CD4-positive, CD25-positive, alpha-beta regulatory T cell (primary cell): Measurements from ENCODE around the gene THAP11. TPM values are rescaled to one million over a fixed set of nuclear protein-coding genes. Genes with fewer than 3 reads are reported as not detected.

Source experiments
- ATAC-seq, 2 donors: fragments of 150-1000 bp; cut with Tn5 transposase; one replicate each; pipeline ENCODE4 v1.10.0; 2021; ENCODE audit warnings: low read depth in 2 of 2, moderate number of reproducible peaks in 2 of 2, moderate library complexity in 1 of 2
- DNase-seq, 3 donors: peaks; one replicate each; pipeline versions ENCODE4 v3.0.0 to v3.0.0-alpha.2; 2012 to 2022; ENCODE audit warnings: mixed read lengths in 1 of 3
- H3K27ac ChIP-seq: one replicate; pipeline ENCODE4 v1.7.0; 2013; ENCODE audit warnings: mild to moderate bottlenecking, low read length; ENCODE audit not compliant: insufficient read depth, poor library complexity, severe bottlenecking
- H3K27me3 ChIP-seq: one replicate; pipeline ENCODE4 v1.7.0; 2013; ENCODE audit warnings: low read length; ENCODE audit not compliant: control insufficient read depth, insufficient read depth
- H3K36me3 ChIP-seq: one replicate; pipeline ENCODE4 v1.7.0; 2013; ENCODE audit warnings: mild to moderate bottlenecking, low read length, moderate library complexity; ENCODE audit not compliant: control insufficient read depth, insufficient read depth
- H3K4me1 ChIP-seq: 2 replicates; pipeline ENCODE4 v1.7.0; 2013; ENCODE audit warnings: mild to moderate bottlenecking, low read length; ENCODE audit not compliant: insufficient read depth, control insufficient read depth, poor library complexity, severe bottlenecking
- H3K4me3 ChIP-seq: one replicate; pipeline ENCODE4 v1.7.0; 2013; ENCODE audit warnings: low read depth, mild to moderate bottlenecking, low read length, moderate library complexity
- H3K9me3 ChIP-seq, 2 experiments: 1 replicate in 1 of 2; 2 replicates in 1 of 2; pipeline ENCODE4 v1.7.0; 2013; ENCODE audit warnings: low read length in 2 of 2, mild to moderate bottlenecking in 1 of 2, moderate library complexity in 1 of 2; ENCODE audit not compliant: control insufficient read depth in 2 of 2
- H3K27ac Mint-ChIP-seq, 3 donors: one replicate each; pipeline ENCODE4 v1.8.0; 2020 to 2022; ENCODE audit warnings: mild to moderate bottlenecking in 3 of 3, mixed read lengths in 3 of 3, moderate library complexity in 2 of 3
- H3K27me3 Mint-ChIP-seq: one replicate; pipeline ENCODE4 v1.8.0; 2022; ENCODE audit warnings: mild to moderate bottlenecking, mixed read lengths
- H3K36me3 Mint-ChIP-seq: one replicate; pipeline ENCODE4 v1.8.0; 2020; ENCODE audit warnings: mixed read lengths
- H3K4me1 Mint-ChIP-seq, 4 donors: one replicate each; pipeline ENCODE4 v1.8.0; 2020 to 2022; ENCODE audit warnings: mixed read lengths in 4 of 4, mild to moderate bottlenecking in 1 of 4
- H3K4me3 Mint-ChIP-seq, 4 donors: one replicate each; pipeline ENCODE4 v1.8.0; 2020 to 2022; ENCODE audit warnings: mild to moderate bottlenecking in 4 of 4, mixed read lengths in 4 of 4, moderate library complexity in 3 of 4
- H3K9me3 Mint-ChIP-seq, 7 donors: one replicate each; pipeline ENCODE4 v1.8.0; 2020 to 2022; ENCODE audit warnings: mixed read lengths in 7 of 7, mild to moderate bottlenecking in 3 of 7, moderate library complexity in 2 of 7
- polyA plus RNA-seq, 4 donors: library from polyadenylated mRNA; unstranded; fragments of 300-500 nt; fragmentation: Illumina TruSeq; gene quantifications; one replicate each; pipeline ENCODE4 v1.2.3, GENCODE V29; 2021
- total RNA-seq: library from RNA; stranded (reverse); gene quantifications from one replicate; pipeline ENCODE4 v1.2.3, GENCODE V29; 2022

The THAP11 gene
- total and polyA plus RNA-seq, 5 donors from 2014 or later: 32.2 to 166 (median 140) TPM

GRCh38 chr16:67883146-67883871 lies 41.2 kb downstream of the THAP11 start:
- Histone ChIP-seq H3K4me3 (no peak overlapping the region), H3K27me3 (no peaks in the 10 kb centered on the region), H3K27ac (no peak overlapping the region), H3K36me3 (peaks cover 59% of the 10 kb centered on the region), H3K9me3 (no peaks in the 10 kb centered on the region), H3K4me1 (no peaks in the 10 kb centered on the region)
- H3K9me3 Mint-ChIP-seq: no peaks in the 10 kb centered on the region
- no peak overlapping the region for H3K4me3 Mint-ChIP-seq
- H3K4me1 Mint-ChIP-seq: no peaks in the 10 kb centered on the region
- H3K27me3 Mint-ChIP-seq: no peaks in the 10 kb centered on the region
- DNase-seq: no peak
- H3K36me3 Mint-ChIP-seq: peaks cover 23% of the 10 kb centered on the region
- ATAC-seq: no peak
- H3K27ac Mint-ChIP-seq: peak overlapping the region in 2 of 3 donors; percentile 62 to 86

DNA sequence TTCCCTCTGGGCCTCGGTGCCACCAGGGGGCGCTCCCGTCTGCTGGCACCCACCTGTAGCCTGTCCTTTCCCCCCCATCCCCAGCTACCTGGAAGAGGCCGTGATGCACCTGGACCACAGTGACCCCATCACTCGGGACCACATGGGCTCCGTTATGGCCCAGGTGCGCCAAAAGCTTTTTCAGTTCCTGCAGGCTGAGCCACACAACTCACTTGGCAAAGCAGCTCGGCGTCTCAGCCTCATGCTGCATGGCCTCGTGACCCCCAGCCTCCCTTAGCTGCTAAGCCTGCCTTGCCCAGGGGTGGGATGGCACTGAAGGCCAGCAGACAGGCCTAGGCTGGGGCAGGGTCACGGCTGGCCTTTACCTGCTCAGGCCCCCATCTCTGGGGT lies 41.7 kb downstream of the THAP11 start:
- ATAC-seq (peak; percentile 76), DNase-seq (peak; percentile 59 to 71 (median 64))
- Histone ChIP-seq H3K4me3 (no peak overlapping the region), H3K27me3 (no peaks in the 10 kb centered on the region), H3K9me3 (no peaks in the 10 kb centered on the region), H3K27ac (no peak overlapping the region), H3K4me1 (no peaks in the 10 kb centered on the region), H3K36me3 (peaks cover 54% of the 10 kb centered on the region)
- peaks cover 19% of the 10 kb centered on the region for H3K36me3 Mint-ChIP-seq
- H3K4me1 Mint-ChIP-seq: no peaks in the 10 kb centered on the region
- no peaks in the 10 kb centered on the region for H3K9me3 Mint-ChIP-seq
- H3K27ac Mint-ChIP-seq: no peak overlapping the region
- no peak overlapping the region for H3K4me3 Mint-ChIP-seq
- H3K27me3 Mint-ChIP-seq: no peaks in the 10 kb centered on the region

DNA sequence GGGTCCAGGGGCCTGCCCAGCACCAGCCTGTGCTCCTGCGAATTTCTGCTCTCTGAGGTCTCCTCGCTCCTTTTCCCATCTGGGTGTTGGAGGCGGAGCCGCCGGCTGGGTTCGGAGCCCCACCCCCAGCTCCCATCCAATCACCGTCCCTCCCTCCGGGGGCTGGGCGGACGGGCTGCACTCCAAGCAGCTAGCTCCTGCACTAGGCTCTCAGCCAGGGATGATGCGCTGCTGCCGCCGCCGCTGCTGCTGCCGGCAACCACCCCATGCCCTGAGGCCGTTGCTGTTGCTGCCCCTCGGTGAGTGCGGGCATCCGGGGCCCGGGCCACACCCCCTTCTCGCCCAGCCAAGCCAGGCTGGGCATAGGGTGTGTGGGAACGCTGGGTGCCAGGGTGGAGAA lies 42.6 kb downstream of the THAP11 start, which contains the start of gene NRN1L:
Gene NRN1L, plus strand, starts transcription at position 202 of the 400 bp plus-strand sequence. Its CDS starts 19 bp downstream, at position 221.
- H3K36me3 Mint-ChIP-seq: peaks cover 19% of the 10 kb centered on the region
- ATAC-seq (no peak), DNase-seq (no peak)
- Histone ChIP-seq H3K4me3 (no peak within 1 kb of the TSS), H3K9me3 (no peaks in the 10 kb centered on the region), H3K27me3 (no peaks in the 10 kb centered on the region), H3K27ac (no peak within 1 kb of the TSS), H3K36me3 (peaks cover 45% of the 10 kb centered on the region), H3K4me1 (no peaks in the 10 kb centered on the region)
- H3K4me3 Mint-ChIP-seq: no peak within 1 kb of the TSS
- no peaks in the 10 kb centered on the region for H3K9me3 Mint-ChIP-seq
- H3K27me3 Mint-ChIP-seq: no peaks in the 10 kb centered on the region
- H3K27ac Mint-ChIP-seq: no peak within 1 kb of the TSS
- H3K4me1 Mint-ChIP-seq: no peaks in the 10 kb centered on the region

- no peak overlapping the region for H3K27ac Mint-ChIP-seq
- H3K9me3 ChIP-seq: no peaks in the 10 kb centered on the region
- H3K4me3 Mint-ChIP-seq: no peak overlapping the region
- H3K27me3 Mint-ChIP-seq: no peaks in the 10 kb centered on the region
- DNase-seq (no peak), ATAC-seq (no peak)
- H3K27ac ChIP-seq: no peak overlapping the region
- H3K36me3 ChIP-seq: peaks cover 37% of the 10 kb centered on the region
- H3K36me3 Mint-ChIP-seq: peaks cover 19% of the 10 kb centered on the region
- H3K4me1 Mint-ChIP-seq: no peaks in the 10 kb centered on the region
- no peak overlapping the region for H3K4me3 ChIP-seq
- no peaks in the 10 kb centered on the region for H3K27me3 ChIP-seq
- H3K9me3 Mint-ChIP-seq: no peaks in the 10 kb centered on the region
- H3K4me1 ChIP-seq: no peaks in the 10 kb centered on the region
Observed at GRCh38 chr16:67885545-67885944, 43.4 kb downstream of the THAP11 start.

DNA sequence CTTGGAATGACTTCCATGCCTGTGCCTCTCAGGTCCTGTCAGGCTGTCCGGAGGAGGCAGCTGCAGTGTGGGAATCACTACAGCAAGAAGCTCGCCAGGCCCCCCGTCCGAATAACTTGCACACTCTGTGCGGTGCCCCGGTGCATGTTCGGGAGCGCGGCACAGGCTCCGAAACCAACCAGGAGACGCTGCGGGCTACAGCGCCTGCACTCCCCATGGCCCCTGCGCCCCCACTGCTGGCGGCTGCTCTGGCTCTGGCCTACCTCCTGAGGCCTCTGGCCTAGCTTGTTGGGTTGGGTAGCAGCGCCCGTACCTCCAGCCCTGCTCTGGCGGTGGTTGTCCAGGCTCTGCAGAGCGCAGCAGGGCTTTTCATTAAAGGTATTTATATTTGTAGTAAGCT lies 43.9 kb downstream of the THAP11 start:
- H3K4me3 Mint-ChIP-seq: no peak overlapping the region
- ATAC-seq (no peak), DNase-seq (no peak)
- H3K27me3 Mint-ChIP-seq: no peaks in the 10 kb centered on the region
- peaks cover 32% of the 10 kb centered on the region for H3K36me3 ChIP-seq
- peaks cover 19% of the 10 kb centered on the region for H3K36me3 Mint-ChIP-seq
- no peaks in the 10 kb centered on the region for H3K9me3 ChIP-seq
- H3K27ac Mint-ChIP-seq: no peak overlapping the region
- H3K27me3 ChIP-seq: no peaks in the 10 kb centered on the region
- no peaks in the 10 kb centered on the region for H3K4me1 ChIP-seq
- no peaks in the 10 kb centered on the region for H3K9me3 Mint-ChIP-seq
- H3K4me1 Mint-ChIP-seq: no peaks in the 10 kb centered on the region
- no peak overlapping the region for H3K27ac ChIP-seq
- H3K4me3 ChIP-seq: no peak overlapping the region

DNA sequence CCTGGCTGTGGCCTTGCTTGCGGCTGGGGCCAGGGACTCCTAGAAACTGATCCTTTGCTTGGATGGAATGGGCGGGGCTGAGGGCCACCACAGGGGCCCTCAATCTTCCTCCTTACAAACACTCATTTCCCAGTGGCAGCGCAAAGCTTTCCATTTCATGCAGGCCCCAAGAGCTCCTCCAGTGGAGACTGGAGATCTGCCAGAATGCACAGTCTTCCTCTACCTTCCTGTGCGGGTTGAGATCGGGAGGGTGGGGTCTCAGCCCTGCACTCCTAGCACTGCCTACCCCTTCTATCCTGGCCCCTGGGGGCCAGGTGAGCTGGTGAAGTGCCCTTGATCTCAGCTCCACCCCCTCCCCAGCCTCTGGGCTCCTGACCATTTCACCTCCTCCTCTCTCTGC lies 44.3 kb downstream of the THAP11 start:
- no peak for ATAC-seq
- no peaks in the 10 kb centered on the region for H3K27me3 Mint-ChIP-seq

DNA sequence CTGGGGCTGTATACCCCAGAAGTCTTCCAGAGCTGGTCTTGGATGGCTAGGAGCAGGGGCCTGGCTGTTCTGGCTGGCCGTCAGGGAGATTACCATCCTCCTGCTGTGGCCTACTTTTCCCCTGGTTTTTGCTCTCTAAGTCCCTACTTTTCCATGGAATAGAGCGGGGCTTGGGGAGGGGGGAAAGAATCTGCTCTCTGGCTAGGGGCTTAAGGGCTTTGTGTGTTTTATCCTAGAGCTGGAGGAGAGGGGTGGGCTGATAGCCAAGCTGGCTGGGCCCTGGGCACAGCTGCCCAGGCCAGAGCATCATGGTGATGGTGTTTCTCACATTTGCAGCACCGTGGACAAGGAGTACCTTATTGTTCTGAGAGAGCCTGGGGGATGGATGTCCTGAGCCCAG lies 46.2 kb downstream of the THAP11 start:
- Mint-ChIP-seq H3K9me3 (no peaks in the 10 kb centered on the region), H3K36me3 (peaks cover 8% of the 10 kb centered on the region), H3K27me3 (no peaks in the 10 kb centered on the region), H3K27ac (no peak overlapping the region), H3K4me1 (peaks cover 4 to 9% (median 8%) of the 10 kb centered on the region in 4 donors), H3K4me3 (no peak overlapping the region)
- DNase-seq (no peak), ATAC-seq (no peak)
- Histone ChIP-seq H3K36me3 (peaks cover 9% of the 10 kb centered on the region), H3K9me3 (no peaks in the 10 kb centered on the region), H3K27me3 (no peaks in the 10 kb centered on the region), H3K4me1 (peaks cover 4% of the 10 kb centered on the region), H3K27ac (no peak overlapping the region), H3K4me3 (no peak overlapping the region)

More for the DNA sequence above, 44.3 kb downstream of the THAP11 start:
- Mint-ChIP-seq H3K27ac (peak overlapping the region in 2 of 3 donors; percentile 25 to 61), H3K4me3 (peak overlapping the region in 1 of 4 donors; percentile 54), H3K36me3 (peaks cover 19% of the 10 kb centered on the region), H3K4me1 (no peaks in the 10 kb centered on the region), H3K9me3 (no peaks in the 10 kb centered on the region)
- H3K4me3 ChIP-seq: no peak overlapping the region
- no peaks in the 10 kb centered on the region for H3K27me3 ChIP-seq
- no peaks in the 10 kb centered on the region for H3K9me3 ChIP-seq
- peaks cover 28% of the 10 kb centered on the region for H3K36me3 ChIP-seq
- DNase-seq: no peak
- H3K27ac ChIP-seq: no peak overlapping the region
- no peaks in the 10 kb centered on the region for H3K4me1 ChIP-seq

GRCh38 chr16:67892375-67892774 lies 50.3 kb downstream of the THAP11 start:
- H3K27ac Mint-ChIP-seq: peak overlapping the region in 2 of 3 donors; percentile 90 to 97
- peak overlapping the region; percentile 86 for H3K27ac ChIP-seq
- peak overlapping the region; percentile 89 to 99 (median 92) for H3K4me3 Mint-ChIP-seq
- H3K4me3 ChIP-seq: peak overlapping the region; percentile 93
- H3K9me3 ChIP-seq: no peaks in the 10 kb centered on the region
- no peak for ATAC-seq
- peaks cover 14 to 47% (median 30%) of the 10 kb centered on the region in 4 donors for H3K4me1 Mint-ChIP-seq
- no peaks in the 10 kb centered on the region for H3K27me3 ChIP-seq
- no peak for DNase-seq
- H3K4me1 ChIP-seq: peaks cover 18% of the 10 kb centered on the region
- no peaks in the 10 kb centered on the region for H3K36me3 Mint-ChIP-seq
- H3K9me3 Mint-ChIP-seq: no peaks in the 10 kb centered on the region
- H3K27me3 Mint-ChIP-seq: no peaks in the 10 kb centered on the region
- no peaks in the 10 kb centered on the region for H3K36me3 ChIP-seq
